GM12892 (cell line): Measurements from ENCODE around the gene AAMP.

Source experiments
- POLR2A ChIP-seq: IDR thresholded peaks from 2 replicates; pipeline ENCODE4 v1.6.1; 2011; ENCODE audit warnings: low read depth, low read length, control low read depth
- TAF1 ChIP-seq: IDR thresholded peaks from 2 replicates; pipeline ENCODE4 v1.6.1; 2011; ENCODE audit warnings: low read depth, mild to moderate bottlenecking, control low read depth, low read length, borderline replicate concordance

GRCh38 chr2:218313356-218313755, 43.4 kb upstream of the AAMP start:
- TF ChIP-seq POLR2A (no peak), TAF1 (no peak)
